Measurements from ENCODE around the gene AKAIN1. TPM values are rescaled to one million over a fixed set of nuclear protein-coding genes. Genes with fewer than 3 reads are reported as not detected.

The AKAIN1 gene
- total and polyA plus RNA-seq, 2 experiments from 2014 or later = not detected

GRCh38 chr18:5198311-5198710 is 1.3 kb upstream of the AKAIN1 start:
- Histone ChIP-seq H2AFZ (no peak overlapping the region), H3K27ac (no peak overlapping the region), H3K9me2 (ENCODE audit: insufficient read depth) (no peaks in the 10 kb centered on the region), H3K9me3 (ENCODE audit: low read depth) (no peaks in the 10 kb centered on the region), H4K20me1 (ENCODE audit: insufficient read depth) (no peaks in the 10 kb centered on the region), H3K4me3 (no peak overlapping the region), H3K27me3 (replicated peaks; ENCODE audit: insufficient read depth) (peaks cover 7% of the 10 kb centered on the region), H3K4me2 (ENCODE audit: unreplicated experiment) (no peak overlapping the region), H3K9ac (no peak overlapping the region), H3K4me1 (ENCODE audit: insufficient read depth) (no peaks in the 10 kb centered on the region), H3F3A (ENCODE audit: insufficient read depth) (no peaks in the 10 kb centered on the region), H3K79me2 (ENCODE audit: insufficient read depth) (no peaks in the 10 kb centered on the region), H3K36me3 (ENCODE audit: low read depth) (no peaks in the 10 kb centered on the region)
- in situ Hi-C loops (cut with MboI) = no loop called here
- DNase-seq = no peak
- TF ChIP-seq EZH2phosphoT487 (IDR thresholded peaks at IDR 0.05; ENCODE audit: insufficient read depth, low read depth) (no peak), EZH2 (IDR thresholded peaks at IDR 0.05; ENCODE audit: insufficient read depth, poor library complexity, severe bottlenecking) (no peak)
- 23 to 28% methylated on average over 3 of the region's 3 CpGs for WGBS, 2 experiments (ENCODE audit: low coverage in 1 of 2, low lambda C conversion rate in 2 of 2, missing lambda C conversion rate in 2 of 2)

- H3K4me2 ChIP-seq (ENCODE audit: unreplicated experiment) = no peak overlapping the region
- no peaks in the 10 kb centered on the region for H3K79me2 ChIP-seq (ENCODE audit: insufficient read depth)
- no peaks in the 10 kb centered on the region for H3K9me3 ChIP-seq (ENCODE audit: low read depth)
- no peak overlapping the region for H3K4me3 ChIP-seq
- no peak overlapping the region for H3K27ac ChIP-seq
- H4K20me1 ChIP-seq (ENCODE audit: insufficient read depth) = no peaks in the 10 kb centered on the region
- no peaks in the 10 kb centered on the region for H3K4me1 ChIP-seq (ENCODE audit: insufficient read depth)
- H3F3A ChIP-seq (ENCODE audit: insufficient read depth) = no peaks in the 10 kb centered on the region
- 10% methylated on average over 18 of the region's 18 CpGs for WGBS, 2 experiments (ENCODE audit: low coverage in 1 of 2, low lambda C conversion rate in 2 of 2, missing lambda C conversion rate in 2 of 2)
- H3K36me3 ChIP-seq (ENCODE audit: low read depth) = no peaks in the 10 kb centered on the region
- in situ Hi-C loops (cut with MboI) = no loop called here
- H3K9ac ChIP-seq = no peak overlapping the region
- H3K9me2 ChIP-seq (ENCODE audit: insufficient read depth) = no peaks in the 10 kb centered on the region
- no peak for DNase-seq
- H3K27me3 ChIP-seq (replicated peaks; ENCODE audit: insufficient read depth) = peaks cover 7% of the 10 kb centered on the region
- no peak overlapping the region for H2AFZ ChIP-seq
- TF ChIP-seq EZH2phosphoT487 (IDR thresholded peaks at IDR 0.05; ENCODE audit: insufficient read depth, low read depth) (no peak), EZH2 (IDR thresholded peaks at IDR 0.05; ENCODE audit: insufficient read depth, poor library complexity, severe bottlenecking) (no peak)
These were observed 404 bp upstream of the AKAIN1 start for GRCh38 chr18:5197461-5197860.

DNA sequence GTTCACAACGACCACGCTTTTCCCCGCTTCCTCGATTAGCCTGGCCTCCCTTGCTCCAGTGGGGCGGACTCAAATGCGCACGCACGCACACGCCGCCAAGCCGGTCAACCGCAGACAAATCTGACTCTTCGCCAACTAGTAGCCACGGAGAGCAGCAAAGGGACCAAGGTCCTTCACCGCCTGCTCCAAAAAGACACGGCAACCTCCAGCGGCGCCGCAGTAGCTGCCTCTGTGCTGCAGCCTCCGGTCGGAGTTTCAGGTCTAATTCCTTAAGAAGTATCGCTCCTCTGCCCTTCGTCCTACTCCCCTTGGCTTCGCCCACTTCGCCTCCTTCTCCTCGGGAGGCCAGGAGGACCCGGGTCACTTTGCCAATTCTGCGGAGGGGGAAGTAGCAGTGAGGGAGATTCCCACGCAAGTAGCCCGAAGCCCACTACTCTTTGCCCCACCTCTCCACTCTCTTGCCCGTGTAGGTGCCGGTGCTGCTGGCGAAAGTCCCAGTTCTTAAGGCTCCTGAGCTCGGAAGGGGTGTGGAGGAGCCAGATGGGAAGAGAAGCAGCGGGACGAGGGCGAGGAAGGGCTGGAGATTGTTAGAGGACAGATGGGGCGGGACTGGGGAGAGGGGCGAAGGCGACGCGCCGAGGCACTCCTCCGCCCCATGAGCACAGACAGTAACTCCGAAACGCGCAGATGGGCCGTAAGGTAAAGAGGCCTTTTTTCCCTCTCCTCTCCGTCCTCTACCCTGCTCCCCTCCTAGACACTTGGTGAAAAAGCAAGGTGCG is 615 bp downstream of the AKAIN1 start:
- Histone ChIP-seq H3K79me2 (ENCODE audit: insufficient read depth) (no peaks in the 10 kb centered on the region), H3F3A (ENCODE audit: insufficient read depth) (no peaks in the 10 kb centered on the region), H3K4me1 (ENCODE audit: insufficient read depth) (no peaks in the 10 kb centered on the region), H3K9me3 (ENCODE audit: low read depth) (no peaks in the 10 kb centered on the region), H3K9ac (no peak overlapping the region), H3K4me3 (no peak overlapping the region), H3K36me3 (ENCODE audit: low read depth) (no peaks in the 10 kb centered on the region), H3K27ac (no peak overlapping the region), H2AFZ (no peak overlapping the region), H3K27me3 (replicated peaks; ENCODE audit: insufficient read depth) (peaks cover 7% of the 10 kb centered on the region), H4K20me1 (ENCODE audit: insufficient read depth) (no peaks in the 10 kb centered on the region), H3K9me2 (ENCODE audit: insufficient read depth) (no peaks in the 10 kb centered on the region), H3K4me2 (ENCODE audit: unreplicated experiment) (no peak overlapping the region)
- WGBS, 2 experiments (ENCODE audit: low coverage in 1 of 2, low lambda C conversion rate in 2 of 2, missing lambda C conversion rate in 2 of 2) = 7 to 10% methylated on average over 36 to 50 of the region's 50 CpGs
- in situ Hi-C loops (cut with MboI) = no loop called here
- no peak for DNase-seq
- TF ChIP-seq EZH2 (IDR thresholded peaks at IDR 0.05; ENCODE audit: insufficient read depth, poor library complexity, severe bottlenecking) = no peak

GRCh38 chr18:5195656-5196055 is 1.4 kb downstream of the AKAIN1 start:
- Histone ChIP-seq H3F3A (ENCODE audit: insufficient read depth) (no peaks in the 10 kb centered on the region), H3K9ac (no peak overlapping the region), H3K27me3 (replicated peaks; ENCODE audit: insufficient read depth) (peaks cover 7% of the 10 kb centered on the region), H3K36me3 (ENCODE audit: low read depth) (no peaks in the 10 kb centered on the region), H3K4me2 (ENCODE audit: unreplicated experiment) (no peak overlapping the region), H3K9me3 (ENCODE audit: low read depth) (no peaks in the 10 kb centered on the region), H3K4me1 (ENCODE audit: insufficient read depth) (no peaks in the 10 kb centered on the region), H3K79me2 (ENCODE audit: insufficient read depth) (no peaks in the 10 kb centered on the region), H3K4me3 (no peak overlapping the region), H3K9me2 (ENCODE audit: insufficient read depth) (no peaks in the 10 kb centered on the region), H4K20me1 (ENCODE audit: insufficient read depth) (no peaks in the 10 kb centered on the region), H3K27ac (no peak overlapping the region), H2AFZ (no peak overlapping the region)
- TF ChIP-seq EZH2phosphoT487 (IDR thresholded peaks at IDR 0.05; ENCODE audit: insufficient read depth, low read depth) (no peak), EZH2 (IDR thresholded peaks at IDR 0.05; ENCODE audit: insufficient read depth, poor library complexity, severe bottlenecking) (no peak)
- WGBS, 2 experiments (ENCODE audit: low coverage in 1 of 2, low lambda C conversion rate in 2 of 2, missing lambda C conversion rate in 2 of 2) = 26 to 37% methylated on average over 2 of the region's 2 CpGs
- in situ Hi-C loops (cut with MboI) = no loop called here
- DNase-seq = no peak
